Measurements from ENCODE around the gene SLC9A5. TPM values are rescaled to one million over a fixed set of nuclear protein-coding genes. Genes with fewer than 3 reads are reported as not detected.

Gene SLC9A5
- total RNA-seq, 1 experiment from 2014 or later, result 10.3 TPM

GRCh38 chr16:67242138-67242730, 6.5 kb upstream of the SLC9A5 start:
- H3K4me3 Mint-ChIP-seq, result no peak overlapping the region

More at GRCh38 chr16:67242138-67242730, 6.5 kb upstream of the SLC9A5 start:
- no peaks in the 10 kb centered on the region for H3K27me3 Mint-ChIP-seq (ENCODE audit: low read depth)
- ChIA-PET POLR2A (no interaction called here), CTCF (interaction anchor here (1.6 to 1.9 kb wide), 2 partner anchors 15 to 18 kb away, joined by 5 to 8 read pairs; partner anchors contain the start of gene TMEM208)
- H3K9me3 Mint-ChIP-seq, result no peaks in the 10 kb centered on the region
- H3K36me3 Mint-ChIP-seq, result peaks cover 13% of the 10 kb centered on the region
- ATAC-seq (no peak), DNase-seq (ENCODE audit: low spot score) (no peak)
- H3K27ac Mint-ChIP-seq, result peak overlapping the region; percentile 94; the same call in 1 of the 2 replicates
- TF ChIP-seq SMAD4 (CRISPR knock-in tag; IDR thresholded peaks at IDR 0.05) (no peak), AR (CRISPR knock-in tag; IDR thresholded peaks at IDR 0.05) (no peak), ZNF281 (CRISPR knock-in tag; IDR thresholded peaks at IDR 0.05) (no peak), ZBTB43 (CRISPR knock-in tag; IDR thresholded peaks at IDR 0.05) (no peak), ZNF121 (CRISPR knock-in tag; IDR thresholded peaks at IDR 0.05) (no peak), HMGA2 (CRISPR knock-in tag; IDR thresholded peaks at IDR 0.05) (no peak), ZNF423 (CRISPR knock-in tag; IDR thresholded peaks at IDR 0.05) (no peak), SOX15 (CRISPR knock-in tag; IDR thresholded peaks at IDR 0.05) (no peak)
- TF ChIP-seq, protein P1, sequence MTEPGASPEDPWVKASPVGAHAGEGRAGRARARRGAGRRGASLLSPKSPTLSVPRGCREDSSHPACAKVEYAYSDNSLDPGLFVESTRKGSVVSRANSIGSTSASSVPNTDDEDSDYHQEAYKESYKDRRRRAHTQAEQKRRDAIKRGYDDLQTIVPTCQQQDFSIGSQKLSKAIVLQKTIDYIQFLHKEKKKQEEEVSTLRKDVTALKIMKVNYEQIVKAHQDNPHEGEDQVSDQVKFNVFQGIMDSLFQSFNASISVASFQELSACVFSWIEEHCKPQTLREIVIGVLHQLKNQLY (CRISPR knock-in tag; IDR thresholded peaks at IDR 0.05), result no peak
- TF ChIP-seq, protein P2, sequence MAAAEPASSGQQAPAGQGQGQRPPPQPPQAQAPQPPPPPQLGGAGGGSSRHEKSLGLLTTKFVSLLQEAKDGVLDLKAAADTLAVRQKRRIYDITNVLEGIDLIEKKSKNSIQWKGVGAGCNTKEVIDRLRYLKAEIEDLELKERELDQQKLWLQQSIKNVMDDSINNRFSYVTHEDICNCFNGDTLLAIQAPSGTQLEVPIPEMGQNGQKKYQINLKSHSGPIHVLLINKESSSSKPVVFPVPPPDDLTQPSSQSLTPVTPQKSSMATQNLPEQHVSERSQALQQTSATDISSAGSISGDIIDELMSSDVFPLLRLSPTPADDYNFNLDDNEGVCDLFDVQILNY (CRISPR knock-in tag; IDR thresholded peaks at IDR 0.05), result no peak
- TF ChIP-seq, protein P3, sequence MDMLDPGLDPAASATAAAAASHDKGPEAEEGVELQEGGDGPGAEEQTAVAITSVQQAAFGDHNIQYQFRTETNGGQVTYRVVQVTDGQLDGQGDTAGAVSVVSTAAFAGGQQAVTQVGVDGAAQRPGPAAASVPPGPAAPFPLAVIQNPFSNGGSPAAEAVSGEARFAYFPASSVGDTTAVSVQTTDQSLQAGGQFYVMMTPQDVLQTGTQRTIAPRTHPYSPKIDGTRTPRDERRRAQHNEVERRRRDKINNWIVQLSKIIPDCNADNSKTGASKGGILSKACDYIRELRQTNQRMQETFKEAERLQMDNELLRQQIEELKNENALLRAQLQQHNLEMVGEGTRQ (CRISPR knock-in tag; IDR thresholded peaks at IDR 0.05), result no peak
- TF ChIP-seq, protein P4, sequence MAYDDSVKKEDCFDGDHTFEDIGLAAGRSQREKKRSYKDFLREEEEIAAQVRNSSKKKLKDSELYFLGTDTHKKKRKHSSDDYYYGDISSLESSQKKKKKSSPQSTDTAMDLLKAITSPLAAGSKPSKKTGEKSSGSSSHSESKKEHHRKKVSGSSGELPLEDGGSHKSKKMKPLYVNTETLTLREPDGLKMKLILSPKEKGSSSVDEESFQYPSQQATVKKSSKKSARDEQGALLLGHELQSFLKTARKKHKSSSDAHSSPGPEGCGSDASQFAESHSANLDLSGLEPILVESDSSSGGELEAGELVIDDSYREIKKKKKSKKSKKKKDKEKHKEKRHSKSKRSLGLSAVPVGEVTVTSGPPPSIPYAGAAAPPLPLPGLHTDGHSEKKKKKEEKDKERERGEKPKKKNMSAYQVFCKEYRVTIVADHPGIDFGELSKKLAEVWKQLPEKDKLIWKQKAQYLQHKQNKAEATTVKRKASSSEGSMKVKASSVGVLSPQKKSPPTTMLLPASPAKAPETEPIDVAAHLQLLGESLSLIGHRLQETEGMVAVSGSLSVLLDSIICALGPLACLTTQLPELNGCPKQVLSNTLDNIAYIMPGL (CRISPR knock-in tag; IDR thresholded peaks at IDR 0.05), result no peak
- TF ChIP-seq, protein P5, sequence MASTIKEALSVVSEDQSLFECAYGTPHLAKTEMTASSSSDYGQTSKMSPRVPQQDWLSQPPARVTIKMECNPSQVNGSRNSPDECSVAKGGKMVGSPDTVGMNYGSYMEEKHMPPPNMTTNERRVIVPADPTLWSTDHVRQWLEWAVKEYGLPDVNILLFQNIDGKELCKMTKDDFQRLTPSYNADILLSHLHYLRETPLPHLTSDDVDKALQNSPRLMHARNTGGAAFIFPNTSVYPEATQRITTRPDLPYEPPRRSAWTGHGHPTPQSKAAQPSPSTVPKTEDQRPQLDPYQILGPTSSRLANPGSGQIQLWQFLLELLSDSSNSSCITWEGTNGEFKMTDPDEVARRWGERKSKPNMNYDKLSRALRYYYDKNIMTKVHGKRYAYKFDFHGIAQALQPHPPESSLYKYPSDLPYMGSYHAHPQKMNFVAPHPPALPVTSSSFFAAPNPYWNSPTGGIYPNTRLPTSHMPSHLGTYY (CRISPR knock-in tag; IDR thresholded peaks at IDR 0.05), result no peak
- H3K4me1 Mint-ChIP-seq, result peaks cover 25% of the 10 kb centered on the region

Data from WTC11 (cell line).